ENCODE data around the gene GARNL3. TPM values are rescaled to one million over a fixed set of nuclear protein-coding genes. Genes with fewer than 3 reads are reported as not detected.

The GARNL3 gene
- total RNA-seq, 2 donors from 2014 or later, result 6.0 to 7.3 TPM

Other genes starting within 250 kb of the GARNL3 start
- 10 to 100 TPM in 1 of 2 donors, 1 to 10 TPM in 1; 6.0 to 12.0 TPM for gene ANGPTL2, start 142.1 kb upstream of the GARNL3 start, total RNA-seq
- 10 to 100 TPM; 18.1 to 28.6 TPM for gene SLC2A8, start 132.4 kb downstream of the GARNL3 start, total RNA-seq
- gene ZNF79, start 159.6 kb downstream of the GARNL3 start, total RNA-seq, result 1 to 10 TPM; 5.5 to 6.8 TPM
- 100 to 1,000 TPM; 837 to 857 TPM for gene RPL12, start 186.6 kb downstream of the GARNL3 start, total RNA-seq
- gene LRSAM1, start 186.7 kb downstream of the GARNL3 start, total RNA-seq, result 10 to 100 TPM; 13.9 to 20.6 TPM